IMR-90 (cell line): Measurements from ENCODE around the gene NAT14. TPM values are rescaled to one million over a fixed set of nuclear protein-coding genes. Genes with fewer than 3 reads are reported as not detected.

Source experiments
- ATAC-seq: fragments of 200-7000 bp; cut with Tn5 transposase; 2 replicates; pipeline ENCODE4 v1.9.1; 2020; ENCODE audit warnings: low read depth, mild to moderate bottlenecking, moderate library complexity
- BruUV-seq: library from RNA; stranded (reverse); fragments of 400-500 nt; replicated peaks from 2 replicates; lab custom pipeline; 2021; lab: Mats Ljungman, UMichigan
- CTCF ChIA-PET: fragments of 300-600 bp; formaldehyde crosslinking; extraction: SDS; loops from one replicate; lab custom pipeline; 2021; ENCODE audit warnings: antibody characterized with exemption; lab: Yijun Ruan, JAX
- POLR2A ChIA-PET: fragments of 300-600 bp; sonication (Branson Sonifier 250); formaldehyde crosslinking; loops from one replicate; lab custom pipeline; 2022; ENCODE audit warnings: antibody characterized with exemption; ENCODE audit not compliant: unreplicated experiment; lab: Charles Lee
- DNase-seq: peaks from one replicate; pipeline ENCODE4 v3.0.0; 2013
- H2AFZ ChIP-seq: replicated peaks from 2 replicates; pipeline ENCODE3; 2013; ENCODE audit warnings: low read length, mild to moderate bottlenecking; ENCODE audit not compliant: poor library complexity
- H2AK5ac ChIP-seq: 2 replicates; pipeline ENCODE4 v1.6.1; 2013; ENCODE audit warnings: low read depth, low read length, inconsistent platforms
- H2AK9ac ChIP-seq: replicated peaks from 2 replicates; pipeline ENCODE3; 2013; ENCODE audit warnings: mild to moderate bottlenecking, low read depth, low read length, moderate library complexity; ENCODE audit not compliant: poor library complexity
- H2BK120ac ChIP-seq: 2 replicates; pipeline ENCODE4 v1.6.1; 2013; ENCODE audit warnings: low read depth, low read length, inconsistent platforms
- H2BK15ac ChIP-seq: 3 replicates; pipeline ENCODE4 v1.6.1; 2013; ENCODE audit warnings: low read depth, low read length, inconsistent platforms
- H2BK20ac ChIP-seq: 2 replicates; pipeline ENCODE4 v1.6.1; 2013; ENCODE audit warnings: low read depth, mild to moderate bottlenecking, inconsistent platforms, low read length, moderate library complexity
- H2BK5ac ChIP-seq: 2 replicates; pipeline ENCODE4 v1.6.1; 2013; ENCODE audit warnings: mild to moderate bottlenecking, low read depth, low read length, inconsistent platforms; ENCODE audit not compliant: poor library complexity, severe bottlenecking
- H3K14ac ChIP-seq: replicated peaks from 2 replicates; pipeline ENCODE4 v1.6.1; 2013; ENCODE audit warnings: low read depth, low read length, inconsistent platforms
- H3K18ac ChIP-seq: 2 replicates; pipeline ENCODE4 v1.6.1; 2013; ENCODE audit warnings: low read depth, low read length, control low read depth
- H3K23ac ChIP-seq: 2 replicates; pipeline ENCODE4 v1.6.1; 2013; ENCODE audit warnings: low read depth, low read length, inconsistent platforms
- H3K27ac ChIP-seq: 2 replicates; pipeline ENCODE4 v1.5.1; 2013; ENCODE audit warnings: mild to moderate bottlenecking, control low read depth, low read length; ENCODE audit not compliant: insufficient read depth
- H3K27me3 ChIP-seq: 2 replicates; pipeline ENCODE4 v1.6.1; 2013; ENCODE audit warnings: low read length; ENCODE audit not compliant: control insufficient read depth, insufficient read depth
- H3K36me3 ChIP-seq: 2 replicates; pipeline ENCODE4 v1.6.1; 2013; ENCODE audit warnings: low read length, mixed read lengths; ENCODE audit not compliant: control insufficient read depth, insufficient read depth
- H3K4ac ChIP-seq: 2 replicates; pipeline ENCODE4 v1.6.1; 2013; ENCODE audit warnings: low read depth, low read length, inconsistent platforms
- H3K4me1 ChIP-seq: 2 replicates; pipeline ENCODE4 v1.6.1; 2013; ENCODE audit warnings: low read length, mixed read lengths; ENCODE audit not compliant: control insufficient read depth, insufficient read depth
- H3K4me2 ChIP-seq: 2 replicates; pipeline ENCODE4 v1.6.1; 2013; ENCODE audit warnings: low read depth, mild to moderate bottlenecking, control low read depth, low read length, moderate library complexity
- H3K4me3 ChIP-seq: 2 replicates; pipeline ENCODE4 v1.5.1; 2013; ENCODE audit warnings: low read depth, mild to moderate bottlenecking, control low read depth, low read length, moderate library complexity; ENCODE audit not compliant: insufficient read depth
- H3K56ac ChIP-seq: 2 replicates; pipeline ENCODE4 v1.6.1; 2013; ENCODE audit warnings: low read length, inconsistent platforms; ENCODE audit not compliant: insufficient read depth; ENCODE audit errors: extremely low read depth
- H3K79me1 ChIP-seq, 2 experiments: 2 replicates each; pipeline ENCODE4 v1.6.1; 2013; ENCODE audit warnings: low read length in 2 of 2, inconsistent platforms in 1 of 2, low read depth in 1 of 2
- H3K9ac ChIP-seq: 2 replicates; pipeline ENCODE4 v1.6.1; 2013; ENCODE audit warnings: low read depth, low read length, control low read depth
- H3K9me1 ChIP-seq: 2 replicates; pipeline ENCODE4 v1.6.1; 2013; ENCODE audit warnings: low read length, inconsistent platforms; ENCODE audit not compliant: insufficient read depth
- H3K9me3 ChIP-seq: 2 replicates; pipeline ENCODE4 v1.6.1; 2013; ENCODE audit warnings: low read length; ENCODE audit not compliant: control insufficient read depth, insufficient read depth
- H4K20me1 ChIP-seq: 2 replicates; pipeline ENCODE4 v1.6.1; 2013; ENCODE audit warnings: low read length, inconsistent platforms; ENCODE audit not compliant: insufficient read depth
- H4K5ac ChIP-seq: 2 replicates; pipeline ENCODE4 v1.6.1; 2013; ENCODE audit warnings: mild to moderate bottlenecking, low read depth, low read length, control low read depth
- H4K8ac ChIP-seq, 2 experiments: 2 replicates each; pipeline ENCODE4 v1.6.1; 2013; ENCODE audit warnings: low read depth in 2 of 2, low read length in 2 of 2, control low read depth in 1 of 2, inconsistent platforms in 1 of 2
- H4K91ac ChIP-seq: 2 replicates; pipeline ENCODE4 v1.6.1; 2013; ENCODE audit warnings: low read depth, low read length, inconsistent platforms; ENCODE audit not compliant: insufficient read depth
- CTCF ChIP-seq: conservative IDR thresholded peaks from 2 replicates; pipeline ENCODE4 v1.5.1; 2012; ENCODE audit warnings: mild to moderate bottlenecking, low read depth, low read length, improper control_type of control experiment
- MAFK ChIP-seq: IDR thresholded peaks from 2 replicates; pipeline ENCODE4 v1.6.1; 2012; ENCODE audit warnings: low read depth, low read length, improper control_type of control experiment
- MAZ ChIP-seq: IDR thresholded peaks from 2 replicates; pipeline ENCODE4 v1.6.1; 2012; ENCODE audit warnings: low read depth, mild to moderate bottlenecking, low read length, improper control_type of control experiment, moderate library complexity, borderline replicate concordance
- MXI1 ChIP-seq: IDR thresholded peaks from 2 replicates; pipeline ENCODE4 v1.6.1; 2012; ENCODE audit warnings: low read depth, mild to moderate bottlenecking, low read length, moderate library complexity, borderline replicate concordance
- RAD21 ChIP-seq: IDR thresholded peaks from 2 replicates; pipeline ENCODE4 v1.6.1; 2012; ENCODE audit warnings: low read length, improper control_type of control experiment
- SMC3 ChIP-seq: fragments of 150-350 bp; IDR thresholded peaks from 2 replicates; pipeline ENCODE4 v1.6.1; 2016; ENCODE audit warnings: low read depth, mild to moderate bottlenecking, antibody characterized with exemption, low read length, moderate library complexity
- USF2 ChIP-seq: fragments of 150-350 bp; IDR thresholded peaks from 2 replicates; pipeline ENCODE4 v1.6.1; 2017; ENCODE audit warnings: mild to moderate bottlenecking, antibody characterized with exemption, low read length, low read depth
- WGBS, 2 experiments: methylation state at CpG; one replicate each; pipeline versions ENCODE4 v1.1.5 to v1.1.7; 2013; ENCODE audit warnings: missing lambda C conversion rate in 2 of 2; ENCODE audit not compliant: insufficient read length in 1 of 2; ENCODE audit errors: extremely low coverage in 2 of 2; 5-methylcytosine and 5-hydroxymethylcytosine counted together
- dilution Hi-C: fragments of 300-500 bp; cut with HindIII; formaldehyde crosslinking; loops from one replicate; pipeline ENCODE4 v1.14.3; 2018; ENCODE audit warnings: low sequenced_read_pairs; ENCODE audit not compliant: unreplicated experiment
- in situ Hi-C: fragments of 300-500 bp; cut with MboI; formaldehyde crosslinking; loops from 3 replicates; pipeline ENCODE4 v1.14.3; 2019; ENCODE audit warnings: low sequenced_read_pairs, inconsistent platforms, mixed read lengths
- intact Hi-C: fragments of 100-400 bp; cut with micrococcal nuclease; formaldehyde crosslinking; loops from 2 replicates; pipeline ENCODE4 v1.10.0; 2022
- polyA plus RNA-seq, 3 experiments: library from polyadenylated mRNA; depleted of rRNA; stranded (reverse); fragments of >200 nt; gene quantifications; 2 replicates each; pipeline ENCODE4 v1.2.3, GENCODE V29; 2012; ENCODE audit warnings: low replicate concordance in 1 of 3
- total RNA-seq: library from RNA; depleted of rRNA; stranded (reverse); fragments of >200 nt; gene quantifications from 2 replicates; pipeline ENCODE4 v1.2.3, GENCODE V29; 2012

NAT14 gene
- total and polyA plus RNA-seq, 2 of the 4 experiments (the other 2 are of a cell fraction), result 4.3 to 41.2 TPM

- DNase-seq (no peak), ATAC-seq (no peak)
- Histone ChIP-seq H3K36me3 (no peaks in the 10 kb centered on the region; the same call in 1 of the 2 replicates), H3K4me3 (no peak overlapping the region), H3K9ac (no peak overlapping the region), H4K8ac (no peak overlapping the region), H3K56ac (no peak overlapping the region), H3K79me1 (peaks cover 5 to 28% of the 10 kb centered on the region in 2 experiments; a peak in 3 of 4 replicates), H2BK120ac (no peak overlapping the region), H2AK9ac (no peak overlapping the region), H2BK20ac (no peak overlapping the region), H2BK15ac (no peak overlapping the region), H3K4me1 (peaks cover 3% of the 10 kb centered on the region; the same call in 1 of the 2 replicates), H3K9me3 (no peaks in the 10 kb centered on the region), H3K4ac (no peak overlapping the region), H2AFZ (no peak overlapping the region), H3K14ac (no peak overlapping the region), H4K91ac (no peak overlapping the region), H3K18ac (no peak overlapping the region), H3K27ac (no peak overlapping the region), H3K9me1 (peaks cover 6% of the 10 kb centered on the region; the same call in 1 of the 2 replicates), H2BK5ac (no peak overlapping the region), H4K20me1 (peaks cover 28% of the 10 kb centered on the region), H3K4me2 (no peak overlapping the region), H3K27me3 (no peaks in the 10 kb centered on the region), H4K5ac (no peak overlapping the region), H3K23ac (no peak overlapping the region), H2AK5ac (no peak overlapping the region)
- TF ChIP-seq MAZ (no peak), USF2 (no peak), RAD21 (no peak), SMC3 (no peak), MAFK (no peak), CTCF (no peak), MXI1 (no peak)
- ChIA-PET CTCF (no interaction called here), POLR2A (no interaction called here)
- BruUV-seq, result no TSS peak
- dilution Hi-C loops (no loop called here), in situ Hi-C loops (no loop called here), intact Hi-C loops (no loop called here)
- WGBS, 2 experiments, result 85% methylated on average over 3 of the region's 16 CpGs; no CpG with 5 or more reads in 1 of the 2 experiments
These were observed 27.1 kb upstream of the NAT14 start for GRCh38 chr19:55457683-55458457.
